SK-N-MC (cell line): ENCODE results near the gene SRCIN1.

Source experiments
- DNase-seq: peaks from one replicate; pipeline ENCODE4 v3.0.0-alpha.2; 2011; ENCODE audit warnings: low read depth, low spot score
- H3K27ac ChIP-seq: fragments of 200-600 bp; sonication (generic); 2 replicates; pipeline ENCODE4 v1.5.1; 2016; ENCODE audit warnings: mixed run types
- H3K36me3 ChIP-seq: fragments of 200-600 bp; sonication (generic); 2 replicates; pipeline ENCODE4 v1.6.1; 2017; ENCODE audit warnings: antibody characterized with exemption, low read length, mixed read lengths; ENCODE audit not compliant: insufficient read depth
- H3K4me3 ChIP-seq: fragments of 200-600 bp; sonication (generic); 2 replicates; pipeline ENCODE4 v1.5.1; 2016
- H3K9ac ChIP-seq: fragments of 200-600 bp; sonication (generic); 2 replicates; pipeline ENCODE4 v1.8.0; 2017; ENCODE audit warnings: mixed run types, mixed read lengths; ENCODE audit not compliant: insufficient read length
- H3K9me3 ChIP-seq: fragments of 200-600 bp; sonication (generic); 2 replicates; pipeline ENCODE4 v1.6.1; 2017; ENCODE audit warnings: low read depth, mild to moderate bottlenecking, antibody characterized with exemption, low read length, moderate library complexity, mixed read lengths
- EZH2 ChIP-seq: fragments of 200-600 bp; sonication (generic); IDR thresholded peaks from one replicate; pipeline ENCODE4 v1.6.1; 2017; ENCODE audit warnings: antibody characterized with exemption
- FOXP2 ChIP-seq: optimal IDR thresholded peaks from 2 replicates; pipeline ENCODE3; 2011; ENCODE audit warnings: mild to moderate bottlenecking, moderate library complexity; ENCODE audit not compliant: insufficient read depth; ENCODE audit errors: extremely low read length, control extremely low read depth
- POLR2AphosphoS5 ChIP-seq: IDR thresholded peaks from 2 replicates; pipeline ENCODE4 v1.6.1; 2012; ENCODE audit warnings: mild to moderate bottlenecking, low read depth, low read length, borderline replicate concordance

The SRCIN1 gene

DNA sequence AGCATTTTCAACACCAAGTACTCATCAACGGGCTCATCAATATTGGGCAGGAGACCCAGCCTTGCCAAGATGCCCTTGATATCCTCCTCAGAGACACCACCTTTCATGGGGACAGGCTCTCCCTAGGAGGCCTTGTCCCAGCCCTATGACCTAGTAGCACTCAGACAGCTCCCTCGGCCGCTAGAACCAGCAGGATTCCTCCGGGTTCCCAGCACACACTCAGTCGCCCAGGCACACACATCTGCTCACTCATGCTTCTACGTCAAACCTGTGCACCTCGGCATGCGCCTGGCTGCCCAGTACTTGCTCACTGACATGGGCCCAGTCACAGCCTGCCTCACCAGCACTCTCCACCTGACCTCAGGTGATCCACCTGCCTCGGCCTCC, 17.0 kb downstream of the SRCIN1 start:
- H3K4me3 ChIP-seq = no peak overlapping the region
- no peaks in the 10 kb centered on the region for H3K36me3 ChIP-seq
- H3K9me3 ChIP-seq = no peaks in the 10 kb centered on the region
- H3K9ac ChIP-seq = no peak overlapping the region
- no peak for DNase-seq
- no peak for TF ChIP-seq POLR2AphosphoS5
- TF ChIP-seq FOXP2 = no peak
- no peak for TF ChIP-seq EZH2
- H3K27ac ChIP-seq = no peak overlapping the region

DNA sequence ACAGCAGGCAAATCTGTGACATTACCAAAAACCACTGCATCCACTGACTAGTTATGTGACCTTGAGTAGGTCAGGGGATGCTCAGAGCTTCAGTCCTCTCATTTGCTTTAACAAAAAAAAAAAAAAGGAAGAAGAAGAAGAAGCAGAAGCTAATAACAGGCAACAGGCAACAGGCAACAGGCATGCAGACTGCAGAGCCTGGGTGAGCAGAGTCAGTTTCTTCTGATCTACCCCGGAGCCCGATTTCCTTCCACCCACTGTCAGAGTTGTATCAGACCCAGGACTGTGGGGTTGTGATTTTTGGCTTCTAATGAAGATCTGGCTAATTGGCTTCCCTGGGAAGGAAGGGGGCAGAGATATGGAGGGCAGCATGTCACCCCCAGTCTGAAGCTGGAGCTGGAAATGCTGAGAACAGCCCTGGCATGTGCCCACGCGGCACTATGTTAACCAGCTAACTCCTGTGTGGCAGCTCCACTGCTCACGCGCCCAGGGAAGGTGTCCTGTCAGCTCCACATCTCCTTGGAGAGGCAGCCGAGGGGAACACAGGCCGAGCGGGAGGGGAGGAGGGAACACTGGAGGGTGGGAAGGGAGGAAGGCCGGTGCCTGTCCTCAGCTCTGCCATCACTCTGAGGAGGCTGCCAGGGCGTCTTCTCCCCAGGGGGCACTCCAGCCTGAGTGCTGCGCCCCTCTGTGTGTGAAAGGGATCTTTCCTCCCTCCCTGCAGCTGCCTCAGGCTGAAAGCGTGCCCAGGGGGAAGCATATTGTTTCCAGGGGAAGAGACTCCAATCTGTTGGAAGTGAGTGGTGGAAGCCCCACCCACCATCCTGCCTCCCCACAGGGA, 17.6 kb downstream of the SRCIN1 start:
- H3K27ac ChIP-seq = no peak overlapping the region
- no peak for DNase-seq

DNA sequence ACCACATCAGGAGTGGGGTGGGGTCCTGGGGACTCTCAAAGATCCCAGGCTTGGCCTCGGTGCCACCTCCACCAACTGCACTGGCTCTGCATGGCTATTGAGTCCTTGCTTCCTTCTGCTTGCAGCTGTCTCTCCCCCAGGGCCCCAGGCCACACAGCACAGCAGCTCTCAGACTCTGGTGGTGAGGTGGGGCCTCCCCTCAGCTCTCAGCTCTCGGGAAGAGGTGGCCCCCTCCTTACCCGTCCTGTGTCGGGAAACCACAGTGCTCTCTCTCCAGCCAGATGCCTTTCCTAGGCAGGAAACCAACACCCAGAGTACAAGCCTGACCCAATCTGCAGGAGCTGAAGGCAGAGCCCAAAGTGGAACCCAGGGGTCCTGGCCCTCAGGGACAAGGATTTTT, 18.5 kb downstream of the SRCIN1 start:
- Histone ChIP-seq H3K27ac (no peak overlapping the region), H3K4me3 (no peak overlapping the region), H3K9me3 (no peaks in the 10 kb centered on the region), H3K9ac (no peak overlapping the region), H3K36me3 (no peaks in the 10 kb centered on the region)
- DNase-seq = no peak
- TF ChIP-seq FOXP2 = no peak
- TF ChIP-seq POLR2AphosphoS5 = no peak
- no peak for TF ChIP-seq EZH2

More for the DNA sequence above, 17.6 kb downstream of the SRCIN1 start:
- no peak overlapping the region for H3K9ac ChIP-seq
- H3K36me3 ChIP-seq = no peaks in the 10 kb centered on the region
- no peaks in the 10 kb centered on the region for H3K9me3 ChIP-seq
- H3K4me3 ChIP-seq = peak overlapping the region; percentile 6; the same call in 1 of the 2 replicates
- peak; percentile 7 for TF ChIP-seq FOXP2
- TF ChIP-seq EZH2 = no peak
- no peak for TF ChIP-seq POLR2AphosphoS5

DNA sequence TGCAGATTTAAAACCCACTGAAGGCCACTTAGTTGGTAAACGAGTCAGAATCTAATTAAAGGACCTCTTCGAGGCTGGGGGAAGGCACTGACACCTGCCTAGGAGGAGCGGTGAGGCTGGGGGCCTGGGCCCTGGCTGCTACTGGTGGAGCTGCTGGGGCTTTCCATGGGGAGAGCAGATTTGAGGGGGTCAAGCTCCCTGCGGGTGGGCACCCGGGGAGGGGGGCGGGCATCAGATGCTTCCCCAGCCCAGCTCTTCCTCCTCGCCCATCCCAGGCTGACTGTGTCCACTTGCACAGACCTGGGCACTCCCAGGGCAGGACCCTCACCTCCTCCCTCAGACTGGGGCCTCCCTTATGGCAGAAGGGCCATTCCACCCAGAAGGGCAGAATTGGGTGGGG, 19.0 kb downstream of the SRCIN1 start:
- Histone ChIP-seq H3K4me3 (no peak overlapping the region), H3K9me3 (no peaks in the 10 kb centered on the region), H3K9ac (no peak overlapping the region), H3K36me3 (no peaks in the 10 kb centered on the region), H3K27ac (no peak overlapping the region)
- no peak for DNase-seq
- TF ChIP-seq POLR2AphosphoS5 (no peak), EZH2 (no peak), FOXP2 (no peak)

DNA sequence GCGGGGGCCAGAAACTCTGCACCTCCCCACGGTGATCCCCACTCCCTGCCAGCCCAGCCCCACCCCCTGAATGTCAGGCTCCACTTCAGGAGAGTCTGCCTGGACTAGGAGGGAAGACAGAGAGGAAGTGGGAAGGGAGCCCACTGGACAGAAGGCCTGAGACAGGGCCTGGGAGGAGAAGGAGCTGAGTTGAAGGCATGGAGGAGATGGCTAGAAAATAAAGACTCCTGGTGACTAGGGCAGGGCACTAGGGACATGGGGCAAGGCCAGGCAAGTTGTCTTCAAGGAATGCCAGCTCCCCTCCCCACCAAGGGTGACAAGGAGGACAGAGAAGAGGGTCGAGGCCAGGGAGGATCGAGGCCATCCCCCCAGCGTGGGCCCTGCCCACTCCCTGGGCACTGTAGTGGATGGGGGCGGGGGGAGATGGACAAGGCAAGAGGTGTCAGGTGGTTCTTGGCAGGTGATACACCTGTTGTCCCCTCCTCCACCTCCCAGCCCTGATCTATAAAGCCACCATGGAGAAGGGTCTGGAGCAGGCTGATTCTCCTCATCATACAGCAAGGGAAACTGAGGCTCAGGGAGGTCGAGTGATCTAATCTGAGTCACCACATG, 19.7 kb downstream of the SRCIN1 start:
- Histone ChIP-seq H3K27ac (no peak overlapping the region), H3K9me3 (no peaks in the 10 kb centered on the region), H3K9ac (no peak overlapping the region), H3K36me3 (no peaks in the 10 kb centered on the region), H3K4me3 (no peak overlapping the region)
- TF ChIP-seq FOXP2 (no peak), POLR2AphosphoS5 (no peak), EZH2 (no peak)
- DNase-seq = no peak

DNA sequence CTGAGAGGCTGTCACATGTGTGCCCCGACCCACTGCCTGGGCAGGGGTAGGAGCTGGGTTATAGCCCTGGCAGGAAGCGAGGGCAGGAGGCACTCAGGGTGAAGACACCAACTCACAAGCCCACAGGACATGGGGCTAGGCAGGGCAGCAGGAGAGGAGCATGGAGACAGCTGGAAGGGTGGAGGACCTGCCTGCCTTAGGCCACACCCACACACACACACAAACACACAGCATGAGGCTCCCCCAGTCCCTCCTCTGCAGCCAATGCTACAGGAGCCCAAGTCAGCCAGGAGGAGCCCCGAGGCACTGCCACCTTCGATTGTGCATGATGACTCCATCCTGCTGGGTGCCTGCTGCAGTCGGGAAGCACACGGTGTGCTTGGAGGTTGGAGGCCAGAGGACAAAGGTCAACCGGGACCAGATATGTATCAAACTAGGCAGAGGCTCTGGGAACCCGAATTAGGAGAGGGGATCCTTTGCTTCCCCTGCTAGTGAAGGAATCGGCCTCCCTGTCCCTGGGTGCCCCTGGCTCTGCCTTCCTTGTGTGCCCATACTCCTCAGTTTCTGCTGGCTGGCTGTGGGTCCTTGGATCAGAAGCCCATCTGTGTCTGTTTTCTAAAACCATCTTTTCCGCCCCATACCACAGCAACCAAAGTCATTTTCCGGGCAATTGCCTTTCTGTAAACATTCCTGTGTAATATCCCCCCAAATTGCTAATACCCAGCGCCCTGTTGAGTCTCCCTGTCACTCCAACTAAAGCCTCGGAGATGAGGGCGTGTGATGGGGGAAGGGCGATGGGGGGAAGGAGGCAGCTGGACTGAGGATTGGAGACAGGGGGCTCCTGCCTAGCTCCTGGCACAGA, 20.5 kb downstream of the SRCIN1 start:
- DNase-seq = no peak
- TF ChIP-seq FOXP2 (no peak), EZH2 (no peak), POLR2AphosphoS5 (no peak)
- Histone ChIP-seq H3K4me3 (no peak overlapping the region), H3K36me3 (no peaks in the 10 kb centered on the region), H3K9ac (no peak overlapping the region), H3K9me3 (no peaks in the 10 kb centered on the region), H3K27ac (no peak overlapping the region)

DNA sequence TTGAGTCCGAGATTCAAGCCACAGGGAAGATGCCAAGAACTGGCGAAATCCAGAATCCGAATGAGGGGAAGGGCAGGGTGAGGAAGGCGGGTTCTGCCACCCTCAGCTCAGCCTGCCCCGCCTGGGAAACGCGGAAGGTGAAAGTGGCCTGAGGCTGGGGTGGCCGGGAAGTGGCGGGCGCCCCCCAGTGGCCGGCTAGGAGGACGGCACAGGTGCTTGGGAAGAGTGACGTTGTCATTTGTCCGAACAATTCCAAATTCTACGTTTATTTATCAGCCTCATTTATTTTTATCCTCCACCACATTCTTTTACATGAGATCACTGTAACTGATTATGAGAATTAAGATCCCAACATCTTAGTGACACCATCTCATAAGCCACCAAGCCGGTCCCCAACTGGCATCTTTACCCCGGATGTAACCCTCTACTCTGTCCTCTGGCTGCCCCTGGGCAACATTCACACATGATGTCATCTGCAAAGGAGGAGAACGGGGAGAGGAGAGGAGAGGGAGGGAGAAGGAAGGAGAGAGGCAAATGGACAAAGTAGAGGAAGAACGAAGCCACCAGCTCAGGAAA, 21.3 kb downstream of the SRCIN1 start:
- TF ChIP-seq EZH2 (no peak), POLR2AphosphoS5 (no peak), FOXP2 (no peak)
- no peaks in the 10 kb centered on the region for H3K9me3 ChIP-seq
- no peak for DNase-seq
- H3K36me3 ChIP-seq = no peaks in the 10 kb centered on the region
- no peak overlapping the region for H3K9ac ChIP-seq
- no peak overlapping the region for H3K4me3 ChIP-seq
- H3K27ac ChIP-seq = no peak overlapping the region

DNA sequence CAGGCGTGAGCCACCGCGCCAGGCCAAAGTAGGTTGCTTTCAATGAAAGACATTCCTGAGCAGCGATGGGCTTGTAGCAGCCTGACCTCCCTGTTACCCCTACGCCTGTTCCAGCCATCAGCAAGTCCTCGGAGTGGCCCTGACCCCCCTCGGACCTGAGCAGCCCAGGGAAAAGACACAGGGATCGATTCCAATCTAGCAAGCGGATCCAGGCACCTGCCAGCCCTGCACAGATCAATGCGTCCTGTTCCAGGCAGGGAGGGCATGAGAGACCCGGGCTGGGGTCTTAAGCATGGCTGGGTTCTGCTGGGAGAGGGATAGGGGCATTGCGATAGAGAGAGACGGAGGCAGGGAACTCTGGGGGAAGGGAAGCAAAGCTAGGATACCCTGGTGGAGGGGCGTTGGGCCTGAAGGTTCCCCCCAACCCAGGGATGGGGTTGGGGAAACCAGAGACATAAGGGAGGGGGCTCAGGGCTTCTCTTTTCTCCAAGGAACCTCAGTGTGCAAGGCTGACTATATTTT, 21.9 kb downstream of the SRCIN1 start:
- TF ChIP-seq POLR2AphosphoS5 (no peak), EZH2 (no peak), FOXP2 (no peak)
- Histone ChIP-seq H3K27ac (no peak overlapping the region), H3K9me3 (no peaks in the 10 kb centered on the region), H3K36me3 (no peaks in the 10 kb centered on the region), H3K9ac (no peak overlapping the region), H3K4me3 (no peak overlapping the region)
- no peak for DNase-seq
